Astrocyte (in vitro differentiated cells and primary cell): ENCODE measurements around the gene PIK3R3. TPM values are rescaled to one million over a fixed set of nuclear protein-coding genes. Genes with fewer than 3 reads are reported as not detected.

Experiments used
- DNase-seq: peaks from one replicate; pipeline ENCODE4 v3.0.0-alpha.2; 2010; ENCODE audit warnings: low read depth
- FAIRE-seq: peaks from 2 replicates; lab custom pipeline; 2011; peaks lifted over from hg19 to GRCh38; lab: Jason Lieb, UNC
- H2AFZ ChIP-seq: 2 replicates; pipeline ENCODE4 v1.6.0; 2012; ENCODE audit warnings: low read depth, low read length, inconsistent platforms
- H3K27ac ChIP-seq: 2 replicates; pipeline ENCODE4 v1.5.1; 2011; ENCODE audit warnings: low read depth, low read length, inconsistent platforms
- H3K27me3 ChIP-seq: 2 replicates; pipeline ENCODE4 v1.6.0; 2011; ENCODE audit warnings: low read length, inconsistent platforms; ENCODE audit not compliant: insufficient read depth
- H3K36me3 ChIP-seq: 2 replicates; pipeline ENCODE4 v1.5.1; 2011; ENCODE audit warnings: low read length, inconsistent platforms; ENCODE audit not compliant: insufficient read depth
- H3K4me1 ChIP-seq: 2 replicates; pipeline ENCODE4 v1.5.1; 2011; ENCODE audit warnings: low read length, inconsistent platforms; ENCODE audit not compliant: insufficient read depth
- H3K4me2 ChIP-seq: 2 replicates; pipeline ENCODE4 v1.6.0; 2012; ENCODE audit warnings: low read length, inconsistent platforms
- H3K4me3 ChIP-seq: 2 replicates; pipeline ENCODE4 v1.5.1; 2011; ENCODE audit warnings: low read depth, mild to moderate bottlenecking, low read length, inconsistent platforms; ENCODE audit not compliant: insufficient read depth
- H3K79me2 ChIP-seq: 2 replicates; pipeline ENCODE4 v1.6.0; 2012; ENCODE audit warnings: mild to moderate bottlenecking, low read length, inconsistent platforms; ENCODE audit not compliant: insufficient read depth
- H3K9ac ChIP-seq: 2 replicates; pipeline ENCODE4 v1.6.0; 2012; ENCODE audit warnings: mild to moderate bottlenecking, low read length, inconsistent platforms
- H3K9me3 ChIP-seq: 2 replicates; pipeline ENCODE4 v1.5.1; 2012; ENCODE audit warnings: low read depth, mild to moderate bottlenecking, low read length, inconsistent platforms; ENCODE audit not compliant: insufficient read depth
- H4K20me1 ChIP-seq: 2 replicates; pipeline ENCODE4 v1.6.0; 2012; ENCODE audit warnings: low read length, inconsistent platforms; ENCODE audit not compliant: insufficient read depth
- H3K27ac Mint-ChIP-seq: one replicate; pipeline ENCODE4 v1.8.0; 2021; ENCODE audit warnings: mild to moderate bottlenecking, mixed read lengths; ENCODE audit not compliant: unreplicated experiment
- H3K27me3 Mint-ChIP-seq: one replicate; pipeline ENCODE4 v1.8.0; 2021; ENCODE audit warnings: low read depth, mixed read lengths; ENCODE audit not compliant: unreplicated experiment
- H3K36me3 Mint-ChIP-seq: one replicate; pipeline ENCODE4 v1.8.0; 2021; ENCODE audit warnings: low read depth, mixed read lengths; ENCODE audit not compliant: unreplicated experiment
- H3K4me1 Mint-ChIP-seq: one replicate; pipeline ENCODE4 v1.8.0; 2021; ENCODE audit warnings: low read depth, mixed read lengths; ENCODE audit not compliant: unreplicated experiment
- H3K4me3 Mint-ChIP-seq: one replicate; pipeline ENCODE4 v1.8.0; 2021; ENCODE audit warnings: mild to moderate bottlenecking, moderate library complexity, mixed read lengths; ENCODE audit not compliant: unreplicated experiment
- H3K9me3 Mint-ChIP-seq: one replicate; pipeline ENCODE4 v1.8.0; 2021; ENCODE audit warnings: mild to moderate bottlenecking, mixed read lengths; ENCODE audit not compliant: unreplicated experiment
- EZH2 ChIP-seq: IDR thresholded peaks from 2 replicates; pipeline ENCODE4 v1.6.1; 2012; ENCODE audit warnings: mild to moderate bottlenecking, low read length, inconsistent platforms; ENCODE audit not compliant: insufficient read depth
- total RNA-seq: library from RNA; stranded (reverse); gene quantifications from 2 replicates; pipeline ENCODE4 v1.2.1, GENCODE V29; 2021
- TF ChIP-seq, protein P1 (sequence below): IDR thresholded peaks from 2 replicates; pipeline ENCODE4 v1.5.1; 2011; ENCODE audit warnings: low read depth, mild to moderate bottlenecking, inconsistent platforms, low read length, moderate library complexity; ENCODE audit not compliant: insufficient read depth

PIK3R3 gene
- total RNA-seq, 1 donor from 2014 or later: 68.4 TPM

DNA sequence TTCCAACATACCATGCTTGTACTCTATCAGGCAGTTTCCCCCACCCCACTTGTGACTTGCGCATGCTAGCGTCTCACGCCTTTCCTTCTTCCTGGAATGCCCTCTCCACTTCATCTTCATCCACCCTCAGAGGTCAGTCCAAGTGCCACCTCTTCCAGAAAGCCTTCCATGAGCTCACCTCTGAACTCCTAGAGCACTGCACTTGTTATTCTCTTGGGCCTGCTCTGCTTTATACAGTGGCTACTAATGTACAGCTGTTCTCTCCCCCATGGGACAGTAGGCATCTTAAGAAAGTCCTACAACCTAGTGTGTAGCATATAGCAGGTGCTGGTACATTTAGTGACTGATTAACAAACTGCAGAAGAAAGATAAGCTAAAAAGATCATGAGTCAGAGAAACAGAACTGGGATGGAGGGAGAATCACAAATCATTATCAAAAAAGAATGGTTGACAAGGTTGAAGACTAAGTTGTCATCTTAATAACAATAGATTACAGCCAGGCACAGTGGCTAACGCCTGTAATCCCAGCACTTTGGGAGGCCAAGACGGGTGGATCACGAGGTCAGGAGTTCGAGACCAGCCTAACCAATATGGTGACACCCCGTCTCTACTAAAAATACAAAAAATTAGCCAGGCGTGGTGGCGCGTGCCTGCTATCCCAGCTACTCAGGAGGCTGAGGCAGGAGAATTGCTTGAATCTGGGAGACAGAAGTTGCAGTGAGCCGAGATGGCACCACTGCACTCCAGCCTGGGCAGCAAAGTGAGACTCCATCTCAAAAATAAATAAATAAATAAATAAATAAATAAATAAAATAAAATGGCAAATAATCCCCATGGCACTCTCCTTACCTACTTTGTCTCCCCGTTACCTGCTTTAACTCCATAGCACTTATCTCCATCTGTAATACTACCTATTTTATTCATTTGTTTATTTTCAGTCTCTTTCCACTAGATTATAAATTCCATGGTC lies 26.2 kb upstream of the PIK3R3 start:
- no peak for TF ChIP-seq EZH2
- TF ChIP-seq, protein P1, sequence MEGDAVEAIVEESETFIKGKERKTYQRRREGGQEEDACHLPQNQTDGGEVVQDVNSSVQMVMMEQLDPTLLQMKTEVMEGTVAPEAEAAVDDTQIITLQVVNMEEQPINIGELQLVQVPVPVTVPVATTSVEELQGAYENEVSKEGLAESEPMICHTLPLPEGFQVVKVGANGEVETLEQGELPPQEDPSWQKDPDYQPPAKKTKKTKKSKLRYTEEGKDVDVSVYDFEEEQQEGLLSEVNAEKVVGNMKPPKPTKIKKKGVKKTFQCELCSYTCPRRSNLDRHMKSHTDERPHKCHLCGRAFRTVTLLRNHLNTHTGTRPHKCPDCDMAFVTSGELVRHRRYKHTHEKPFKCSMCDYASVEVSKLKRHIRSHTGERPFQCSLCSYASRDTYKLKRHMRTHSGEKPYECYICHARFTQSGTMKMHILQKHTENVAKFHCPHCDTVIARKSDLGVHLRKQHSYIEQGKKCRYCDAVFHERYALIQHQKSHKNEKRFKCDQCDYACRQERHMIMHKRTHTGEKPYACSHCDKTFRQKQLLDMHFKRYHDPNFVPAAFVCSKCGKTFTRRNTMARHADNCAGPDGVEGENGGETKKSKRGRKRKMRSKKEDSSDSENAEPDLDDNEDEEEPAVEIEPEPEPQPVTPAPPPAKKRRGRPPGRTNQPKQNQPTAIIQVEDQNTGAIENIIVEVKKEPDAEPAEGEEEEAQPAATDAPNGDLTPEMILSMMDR: no peak
- no peak for FAIRE-seq
- Histone ChIP-seq H3K9ac (no peak overlapping the region), H3K4me3 (no peak overlapping the region), H3K79me2 (no peaks in the 10 kb centered on the region), H3K9me3 (no peaks in the 10 kb centered on the region), H3K36me3 (no peaks in the 10 kb centered on the region), H3K27ac (no peak overlapping the region), H3K27me3 (peaks cover 6% of the 10 kb centered on the region), H2AFZ (no peak overlapping the region), H3K4me2 (no peak overlapping the region), H3K4me1 (no peaks in the 10 kb centered on the region), H4K20me1 (no peaks in the 10 kb centered on the region)
- H3K4me3 Mint-ChIP-seq: no peak overlapping the region
- H3K4me1 Mint-ChIP-seq: peaks cover 4% of the 10 kb centered on the region
- H3K27ac Mint-ChIP-seq: no peak overlapping the region
- no peaks in the 10 kb centered on the region for H3K9me3 Mint-ChIP-seq
- no peaks in the 10 kb centered on the region for H3K36me3 Mint-ChIP-seq
- no peaks in the 10 kb centered on the region for H3K27me3 Mint-ChIP-seq
- no peak for DNase-seq

DNA sequence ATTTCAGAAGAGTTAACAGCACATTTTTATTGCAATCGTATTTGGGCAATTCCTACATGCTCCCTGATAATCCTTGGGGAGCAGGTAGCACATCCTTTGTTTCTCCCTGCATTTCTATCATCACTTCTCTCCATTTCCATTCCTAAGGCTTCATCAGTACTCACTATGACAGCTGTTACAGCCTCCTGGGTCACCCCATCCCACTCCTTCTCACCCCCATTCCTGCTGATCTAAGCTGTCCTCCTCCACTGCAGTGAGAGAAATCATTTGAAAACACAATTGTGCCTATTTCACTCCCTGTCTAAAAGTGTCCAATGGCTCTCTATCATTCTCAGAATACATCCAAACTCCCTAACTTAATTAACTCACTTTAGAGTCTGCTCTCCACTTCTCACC lies 25.5 kb upstream of the PIK3R3 start:
- Mint-ChIP-seq H3K27ac (no peak overlapping the region), H3K4me3 (no peak overlapping the region), H3K4me1 (peaks cover 9% of the 10 kb centered on the region), H3K36me3 (no peaks in the 10 kb centered on the region), H3K27me3 (no peaks in the 10 kb centered on the region), H3K9me3 (no peaks in the 10 kb centered on the region)
- no peak overlapping the region for H2AFZ ChIP-seq
- FAIRE-seq: no peak
- H3K27ac ChIP-seq: no peak overlapping the region
- H3K4me2 ChIP-seq: no peak overlapping the region
- TF ChIP-seq, protein P1: no peak
- no peak for TF ChIP-seq EZH2
- peaks cover 4% of the 10 kb centered on the region for H3K27me3 ChIP-seq
- H3K9me3 ChIP-seq: no peaks in the 10 kb centered on the region
- DNase-seq: no peak
- H4K20me1 ChIP-seq: no peaks in the 10 kb centered on the region
- H3K36me3 ChIP-seq: no peaks in the 10 kb centered on the region
- H3K4me3 ChIP-seq: no peak overlapping the region
- no peak overlapping the region for H3K9ac ChIP-seq
- no peaks in the 10 kb centered on the region for H3K4me1 ChIP-seq
- H3K79me2 ChIP-seq: no peaks in the 10 kb centered on the region

DNA sequence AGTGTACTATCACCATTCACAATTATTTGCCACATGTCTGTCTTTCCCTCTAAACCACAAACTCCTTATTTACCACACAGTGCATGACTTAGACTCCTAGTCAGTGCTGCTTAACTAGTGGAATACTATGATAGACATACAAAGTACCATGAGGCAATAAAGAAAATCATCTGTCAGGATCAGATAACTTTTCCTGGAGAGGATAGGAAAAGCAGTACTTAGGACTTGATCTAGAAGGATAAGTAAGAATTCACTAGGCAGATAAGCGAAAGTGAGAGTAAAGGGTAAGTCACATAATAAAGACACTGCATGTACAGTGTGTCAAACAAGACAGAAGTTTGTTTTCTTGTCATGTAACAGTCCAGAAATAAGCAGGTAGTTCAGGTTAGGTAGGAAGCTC lies 21.3 kb upstream of the PIK3R3 start:
- Histone ChIP-seq H3K36me3 (no peaks in the 10 kb centered on the region), H3K79me2 (no peaks in the 10 kb centered on the region), H3K9ac (no peak overlapping the region), H3K9me3 (no peaks in the 10 kb centered on the region), H3K4me1 (peaks cover 9% of the 10 kb centered on the region), H3K4me2 (no peak overlapping the region), H4K20me1 (no peaks in the 10 kb centered on the region), H3K27ac (no peak overlapping the region), H2AFZ (no peak overlapping the region), H3K4me3 (no peak overlapping the region), H3K27me3 (no peaks in the 10 kb centered on the region)
- Mint-ChIP-seq H3K9me3 (peaks cover 2% of the 10 kb centered on the region), H3K27me3 (no peaks in the 10 kb centered on the region), H3K36me3 (no peaks in the 10 kb centered on the region), H3K27ac (peak overlapping the region; percentile 83), H3K4me1 (peaks cover 34% of the 10 kb centered on the region), H3K4me3 (no peak overlapping the region)
- FAIRE-seq (no peak), DNase-seq (no peak)
- TF ChIP-seq, protein P1: no peak
- no peak for TF ChIP-seq EZH2
